HL-60 (cell line): ENCODE data around the gene CMIP.
"Not testable (repeated sequence)": the region's sequence is repeated elsewhere in the genome, so short reads cannot be mapped to it uniquely, and the experiment has no call there.

Experiments used
- DNase-seq, 2 experiments: peaks; one replicate each; pipeline ENCODE4 v3.0.0-alpha.2; 2010 to 2020; ENCODE audit warnings: low read depth in 1 of 2, low spot score in 1 of 2
- H3K27ac ChIP-seq: fragments of 250-450 bp; sonication (Bioruptor Pico); replicated peaks from 2 replicates; pipeline ENCODE4 v1.5.1; 2020; ENCODE audit warnings: mild to moderate bottlenecking, moderate library complexity
- H3K27me3 ChIP-seq: fragments of 250-450 bp; sonication (Bioruptor Pico); 2 replicates; pipeline ENCODE4 v1.5.1; 2021; ENCODE audit warnings: mild to moderate bottlenecking, moderate library complexity; ENCODE audit not compliant: insufficient read depth, poor library complexity, severe bottlenecking
- H3K4me3 ChIP-seq: replicated peaks from 2 replicates; pipeline ENCODE4 v1.5.1; 2011; ENCODE audit warnings: mild to moderate bottlenecking, control low read depth, low read length; ENCODE audit not compliant: insufficient read depth
- GABPA ChIP-seq: IDR thresholded peaks from 2 replicates; pipeline ENCODE4 v1.6.1; 2012; ENCODE audit warnings: low read depth
- POLR2AphosphoS5 ChIP-seq: IDR thresholded peaks from 2 replicates; pipeline ENCODE4 v1.6.1; 2012; ENCODE audit warnings: low read depth
- SPI1 ChIP-seq: IDR thresholded peaks from 2 replicates; pipeline ENCODE4 v1.6.1; 2012; ENCODE audit warnings: low read depth, mild to moderate bottlenecking, borderline replicate concordance
- TF ChIP-seq, protein P1 (sequence below): IDR thresholded peaks from one replicate; pipeline ENCODE4 v1.5.1; 2011; ENCODE audit warnings: low read length, control low read depth, inconsistent platforms; ENCODE audit not compliant: insufficient read depth
- TF ChIP-seq, protein P2 (sequence below): IDR thresholded peaks from 2 replicates; pipeline ENCODE4 v1.6.1; 2012; ENCODE audit warnings: low read depth; ENCODE audit not compliant: insufficient replicate concordance

The CMIP gene

DNA sequence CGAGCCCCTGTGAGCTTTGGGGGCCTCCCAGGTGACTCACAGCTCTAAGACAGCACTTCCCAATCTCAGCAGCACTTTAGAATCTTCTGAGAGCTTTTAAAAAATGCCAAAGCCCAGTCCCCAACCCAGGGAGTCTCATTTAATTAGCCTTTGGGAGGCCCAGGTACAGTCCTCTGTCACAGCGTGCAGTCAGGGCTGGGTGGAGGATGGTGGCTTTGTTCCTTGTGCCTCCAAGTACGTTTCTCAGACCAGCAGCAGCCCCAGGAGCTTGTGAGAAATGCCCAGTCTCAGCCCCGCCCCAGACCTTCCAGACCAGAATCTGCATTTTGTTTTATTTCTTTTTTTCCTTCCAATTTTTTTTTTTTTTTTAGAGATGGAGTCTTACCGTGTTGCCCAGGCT lies 27.4 kb upstream of the CMIP start:
- DNase-seq = no peak
- Histone ChIP-seq H3K27ac (no peak overlapping the region), H3K4me3 (no peak overlapping the region), H3K27me3 (no peaks in the 10 kb centered on the region)
- TF ChIP-seq, protein P1, sequence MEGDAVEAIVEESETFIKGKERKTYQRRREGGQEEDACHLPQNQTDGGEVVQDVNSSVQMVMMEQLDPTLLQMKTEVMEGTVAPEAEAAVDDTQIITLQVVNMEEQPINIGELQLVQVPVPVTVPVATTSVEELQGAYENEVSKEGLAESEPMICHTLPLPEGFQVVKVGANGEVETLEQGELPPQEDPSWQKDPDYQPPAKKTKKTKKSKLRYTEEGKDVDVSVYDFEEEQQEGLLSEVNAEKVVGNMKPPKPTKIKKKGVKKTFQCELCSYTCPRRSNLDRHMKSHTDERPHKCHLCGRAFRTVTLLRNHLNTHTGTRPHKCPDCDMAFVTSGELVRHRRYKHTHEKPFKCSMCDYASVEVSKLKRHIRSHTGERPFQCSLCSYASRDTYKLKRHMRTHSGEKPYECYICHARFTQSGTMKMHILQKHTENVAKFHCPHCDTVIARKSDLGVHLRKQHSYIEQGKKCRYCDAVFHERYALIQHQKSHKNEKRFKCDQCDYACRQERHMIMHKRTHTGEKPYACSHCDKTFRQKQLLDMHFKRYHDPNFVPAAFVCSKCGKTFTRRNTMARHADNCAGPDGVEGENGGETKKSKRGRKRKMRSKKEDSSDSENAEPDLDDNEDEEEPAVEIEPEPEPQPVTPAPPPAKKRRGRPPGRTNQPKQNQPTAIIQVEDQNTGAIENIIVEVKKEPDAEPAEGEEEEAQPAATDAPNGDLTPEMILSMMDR = no peak
- no peak for TF ChIP-seq SPI1

DNA sequence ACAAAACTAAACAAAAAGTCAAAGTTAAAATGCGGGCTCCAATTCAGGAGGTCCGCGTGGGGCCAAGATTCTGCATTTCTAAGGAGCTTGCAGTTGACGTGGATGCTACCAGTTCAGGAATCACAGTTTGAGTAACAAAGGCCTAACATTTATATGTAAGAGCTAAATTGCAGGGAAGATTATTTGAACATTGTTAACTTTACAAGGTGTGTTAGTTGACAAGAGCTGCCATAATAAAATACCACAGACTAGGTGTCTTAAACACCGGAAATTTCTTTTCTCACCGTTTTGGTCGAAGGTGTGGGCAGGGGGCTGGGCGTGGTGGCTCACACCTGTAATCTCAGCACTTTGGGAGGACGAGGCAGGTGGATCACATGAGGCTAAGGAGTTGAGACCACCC lies 24.8 kb upstream of the CMIP start:
- TF ChIP-seq GABPA = no peak
- TF ChIP-seq POLR2AphosphoS5 = no peak
- TF ChIP-seq SPI1 = no peak
- TF ChIP-seq, protein P2, sequence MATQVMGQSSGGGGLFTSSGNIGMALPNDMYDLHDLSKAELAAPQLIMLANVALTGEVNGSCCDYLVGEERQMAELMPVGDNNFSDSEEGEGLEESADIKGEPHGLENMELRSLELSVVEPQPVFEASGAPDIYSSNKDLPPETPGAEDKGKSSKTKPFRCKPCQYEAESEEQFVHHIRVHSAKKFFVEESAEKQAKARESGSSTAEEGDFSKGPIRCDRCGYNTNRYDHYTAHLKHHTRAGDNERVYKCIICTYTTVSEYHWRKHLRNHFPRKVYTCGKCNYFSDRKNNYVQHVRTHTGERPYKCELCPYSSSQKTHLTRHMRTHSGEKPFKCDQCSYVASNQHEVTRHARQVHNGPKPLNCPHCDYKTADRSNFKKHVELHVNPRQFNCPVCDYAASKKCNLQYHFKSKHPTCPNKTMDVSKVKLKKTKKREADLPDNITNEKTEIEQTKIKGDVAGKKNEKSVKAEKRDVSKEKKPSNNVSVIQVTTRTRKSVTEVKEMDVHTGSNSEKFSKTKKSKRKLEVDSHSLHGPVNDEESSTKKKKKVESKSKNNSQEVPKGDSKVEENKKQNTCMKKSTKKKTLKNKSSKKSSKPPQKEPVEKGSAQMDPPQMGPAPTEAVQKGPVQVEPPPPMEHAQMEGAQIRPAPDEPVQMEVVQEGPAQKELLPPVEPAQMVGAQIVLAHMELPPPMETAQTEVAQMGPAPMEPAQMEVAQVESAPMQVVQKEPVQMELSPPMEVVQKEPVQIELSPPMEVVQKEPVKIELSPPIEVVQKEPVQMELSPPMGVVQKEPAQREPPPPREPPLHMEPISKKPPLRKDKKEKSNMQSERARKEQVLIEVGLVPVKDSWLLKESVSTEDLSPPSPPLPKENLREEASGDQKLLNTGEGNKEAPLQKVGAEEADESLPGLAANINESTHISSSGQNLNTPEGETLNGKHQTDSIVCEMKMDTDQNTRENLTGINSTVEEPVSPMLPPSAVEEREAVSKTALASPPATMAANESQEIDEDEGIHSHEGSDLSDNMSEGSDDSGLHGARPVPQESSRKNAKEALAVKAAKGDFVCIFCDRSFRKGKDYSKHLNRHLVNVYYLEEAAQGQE = no peak
- TF ChIP-seq, protein P1 = no peak
- H3K27me3 ChIP-seq = no peaks in the 10 kb centered on the region
- no peak overlapping the region for H3K4me3 ChIP-seq
- DNase-seq = no peak
- H3K27ac ChIP-seq = no peak overlapping the region

DNA sequence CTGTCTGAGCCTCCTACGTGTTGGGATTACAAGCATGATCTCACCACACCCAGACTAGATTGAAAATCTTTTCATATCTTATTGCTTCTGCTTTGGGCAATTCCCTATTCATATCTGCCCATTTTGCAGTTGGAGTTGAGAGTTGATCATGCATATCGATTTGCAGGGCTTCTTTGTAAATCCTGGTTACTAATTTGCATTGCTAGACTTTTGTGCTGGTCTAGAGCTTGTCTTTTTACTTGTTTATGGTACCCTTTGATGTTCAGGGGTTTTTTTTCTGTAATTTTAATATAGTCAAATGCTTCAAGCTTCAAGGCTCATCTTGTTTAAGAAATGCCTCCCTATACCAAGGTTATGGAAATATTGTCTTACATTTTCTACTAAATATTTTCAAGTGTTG lies 23.5 kb upstream of the CMIP start:
- Histone ChIP-seq H3K27me3 (no peaks in the 10 kb centered on the region), H3K27ac (no peak overlapping the region), H3K4me3 (no peak overlapping the region)
- TF ChIP-seq GABPA (no peak), SPI1 (no peak), POLR2AphosphoS5 (no peak)
- TF ChIP-seq, protein P1 = no peak
- TF ChIP-seq, protein P2 = no peak
- DNase-seq = no peak

DNA sequence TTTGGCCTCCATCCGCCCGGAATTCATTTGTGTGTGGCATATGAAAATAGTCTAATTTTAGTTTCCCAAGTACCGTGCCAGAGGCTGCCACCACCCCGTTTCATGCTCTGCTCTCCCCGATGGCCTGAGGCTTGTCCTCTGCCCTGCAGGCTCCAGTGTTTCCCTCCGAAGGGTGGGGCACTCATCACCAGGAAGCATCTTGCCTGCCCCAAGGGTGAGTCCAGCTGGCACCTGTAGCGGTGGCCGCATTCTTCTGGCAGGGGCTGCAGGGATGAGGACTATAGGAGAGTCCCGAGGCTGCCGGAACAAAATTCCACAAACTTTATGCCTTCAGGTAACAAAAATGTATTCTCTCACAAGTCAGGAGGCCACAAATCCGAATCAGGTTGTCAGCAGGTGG lies 23.1 kb upstream of the CMIP start:
- no peak for DNase-seq
- no peak overlapping the region for H3K27ac ChIP-seq
- no peaks in the 10 kb centered on the region for H3K27me3 ChIP-seq
- H3K4me3 ChIP-seq = no peak overlapping the region
- TF ChIP-seq, protein P1 = no peak
- no peak for TF ChIP-seq POLR2AphosphoS5
- no peak for TF ChIP-seq SPI1
- no peak for TF ChIP-seq GABPA
- TF ChIP-seq, protein P2 = no peak

DNA sequence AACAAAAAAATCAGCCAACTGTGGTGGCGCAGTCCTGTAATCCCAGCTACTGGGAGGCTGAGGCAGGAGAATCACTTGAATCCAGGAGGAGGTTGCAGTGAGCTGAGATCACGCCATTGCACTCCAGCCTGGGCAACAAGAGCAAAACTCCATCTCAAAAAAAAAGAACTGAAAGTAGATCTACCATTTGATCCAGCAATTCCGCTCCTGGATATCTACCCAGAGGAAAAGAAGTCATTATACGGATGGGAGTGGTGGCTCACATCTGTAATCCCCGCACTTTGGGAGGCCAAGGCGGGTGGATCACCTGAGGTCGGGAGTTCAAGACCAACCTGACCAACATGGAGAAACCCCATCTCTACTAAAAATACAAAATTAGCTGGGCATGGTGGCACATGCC lies 22.5 kb upstream of the CMIP start:
- DNase-seq, H3K27ac ChIP-seq, H3K4me3 ChIP-seq, H3K27me3 ChIP-seq: not testable (repeated sequence)
